ENCODE data around the gene PPWD1. TPM values are rescaled to one million over a fixed set of nuclear protein-coding genes. Genes with fewer than 3 reads are reported as not detected.
"Not testable (repeated sequence)": the region's sequence is repeated elsewhere in the genome, so short reads cannot be mapped to it uniquely, and the experiment has no call there.

Gene PPWD1
- total RNA-seq = 62.0 and 63.3 TPM in 2 replicates

DNA sequence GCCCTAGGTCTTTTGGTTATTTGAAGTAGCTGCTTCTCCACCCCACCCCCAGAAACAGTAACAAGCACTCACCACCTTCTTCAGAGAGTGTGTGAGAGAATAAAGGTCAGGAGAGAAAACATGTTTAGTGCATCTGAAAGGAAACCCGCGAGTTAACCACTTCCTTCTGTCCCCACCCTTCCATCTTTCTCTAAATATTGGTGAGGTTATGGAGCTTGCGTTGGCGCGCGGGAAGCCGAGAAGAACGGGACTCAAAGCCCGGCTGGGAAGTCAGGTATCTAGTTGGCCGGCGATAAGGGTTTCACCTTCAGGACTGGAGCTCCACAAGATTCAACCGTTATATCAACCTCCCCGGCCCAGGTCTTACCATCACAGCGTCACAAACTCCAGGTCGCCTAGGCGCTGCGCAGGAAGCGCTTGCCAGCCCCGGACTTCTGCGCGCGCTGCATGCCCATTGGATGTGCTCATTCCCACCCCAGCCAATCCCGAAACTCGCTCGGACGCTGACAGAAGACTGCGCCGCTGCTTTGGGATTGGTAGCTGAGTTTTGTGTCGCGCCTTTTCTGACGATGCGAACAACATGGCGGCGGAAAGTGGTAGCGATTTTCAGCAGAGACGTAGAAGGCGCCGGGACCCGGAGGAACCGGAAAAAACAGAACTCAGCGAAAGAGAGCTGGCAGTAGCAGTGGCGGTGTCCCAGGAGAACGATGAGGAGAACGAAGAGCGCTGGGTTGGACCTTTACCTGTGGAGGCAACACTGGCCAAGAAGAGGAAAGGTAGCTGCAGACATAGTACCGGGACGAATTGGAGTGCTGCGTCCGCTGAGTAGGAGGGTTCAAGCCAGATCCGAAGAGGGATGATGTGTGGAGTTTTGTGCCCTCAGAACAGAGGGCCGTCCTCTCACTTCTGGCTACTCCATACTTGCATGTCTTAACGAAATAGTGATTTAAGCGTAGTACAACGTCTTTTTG, at the start of gene PPWD1, which contains the start of gene CENPK:
PPWD1 (plus strand) TSS at position 566 of the 971 bp plus-strand sequence; CDS start at position 581, 15 bp downstream.
CENPK (minus strand) TSS at position 438 of the 971 bp plus-strand sequence. CDS start 8,261 bp downstream, outside the sequence.
- intact Hi-C loops (cut with micrococcal nuclease) = loop anchor here (1.0 to 10.0 kb wide), 13 partner anchors 61 to 1439 kb away; partner anchors contain the start of genes CWC27, NLN, SGTB and SREK1

DNA sequence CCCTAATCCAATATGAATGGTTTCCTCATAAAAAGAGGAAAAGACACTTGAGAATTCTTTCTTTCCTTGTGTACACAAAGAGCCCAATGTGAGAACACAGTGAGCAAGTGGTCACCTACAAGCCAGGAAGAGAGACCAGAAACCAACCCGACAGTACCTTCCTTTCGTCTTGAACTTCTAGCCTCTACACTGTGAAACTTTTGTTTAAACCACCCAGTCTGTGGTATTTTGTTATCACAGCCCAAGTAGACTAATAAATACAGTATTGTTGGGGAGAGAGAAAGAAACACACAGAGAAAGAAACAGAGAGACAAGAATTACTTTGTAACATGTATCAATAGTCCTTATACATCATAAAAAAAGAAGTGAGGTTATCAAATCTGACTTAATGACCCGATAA, 37.4 kb upstream of the PPWD1 start:
- intact Hi-C loops (cut with micrococcal nuclease) = no loop called here

DNA sequence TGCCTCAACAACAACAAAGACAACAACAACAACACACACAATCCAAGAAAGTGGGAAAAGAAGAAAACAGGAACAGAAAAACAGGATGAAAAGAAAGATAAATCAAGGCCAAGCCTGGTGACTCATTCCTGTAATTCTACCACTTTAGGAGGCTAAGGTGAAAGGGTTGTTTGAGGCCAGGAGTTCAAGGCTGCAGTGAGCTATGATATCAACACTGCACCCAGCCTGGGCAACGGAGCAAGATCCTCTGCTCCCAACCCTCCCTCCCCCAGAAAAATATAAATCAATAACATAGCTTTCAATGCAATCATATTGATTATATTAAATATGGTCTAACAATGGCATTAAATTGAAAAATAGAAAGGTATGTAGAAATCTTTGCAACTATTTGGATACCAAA, 32.2 kb upstream of the PPWD1 start:
- intact Hi-C loops (cut with micrococcal nuclease) = no loop called here

DNA sequence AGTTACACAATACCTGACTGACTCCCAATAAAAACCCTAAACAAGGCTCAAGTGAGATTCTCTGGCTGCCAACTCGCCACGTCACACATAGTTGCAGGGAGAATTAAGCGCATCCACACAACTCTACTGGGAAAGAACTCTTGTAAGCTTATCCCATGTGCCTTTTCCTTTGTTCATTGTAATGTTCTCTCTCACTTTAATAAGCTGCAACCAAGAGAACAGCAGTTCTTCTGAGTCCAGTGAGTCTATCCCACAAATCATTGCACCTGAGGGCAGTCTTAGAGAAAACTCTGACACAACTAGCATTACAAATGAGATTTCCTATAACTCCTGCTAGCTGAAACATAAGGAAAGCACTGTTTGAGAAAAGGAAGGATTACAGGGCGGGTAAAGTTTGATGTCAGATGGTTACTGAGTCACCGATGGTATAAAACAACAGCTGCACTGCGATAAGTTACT, 27.5 kb upstream of the PPWD1 start:
- intact Hi-C loops (cut with micrococcal nuclease) = no loop called here

DNA sequence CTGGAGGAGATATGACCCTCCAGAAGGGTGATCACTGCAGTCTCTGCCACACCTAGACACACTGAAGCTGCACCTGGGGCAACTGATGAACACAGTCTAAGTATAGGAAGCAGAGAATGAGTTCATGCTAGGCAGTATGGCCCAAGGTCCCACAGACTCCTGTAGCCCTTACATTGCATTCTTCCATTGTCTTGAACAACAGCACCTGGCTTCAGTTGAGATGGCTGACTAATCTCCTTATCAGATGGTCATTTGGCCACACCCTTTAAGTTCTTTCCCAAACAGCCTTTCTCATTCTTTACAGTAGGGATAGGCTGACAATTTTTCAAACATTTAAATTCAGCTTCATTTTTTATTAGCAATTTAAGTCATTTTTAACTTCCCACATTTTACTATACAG, 23.3 kb upstream of the PPWD1 start:
- intact Hi-C loops (cut with micrococcal nuclease) = no loop called here

DNA sequence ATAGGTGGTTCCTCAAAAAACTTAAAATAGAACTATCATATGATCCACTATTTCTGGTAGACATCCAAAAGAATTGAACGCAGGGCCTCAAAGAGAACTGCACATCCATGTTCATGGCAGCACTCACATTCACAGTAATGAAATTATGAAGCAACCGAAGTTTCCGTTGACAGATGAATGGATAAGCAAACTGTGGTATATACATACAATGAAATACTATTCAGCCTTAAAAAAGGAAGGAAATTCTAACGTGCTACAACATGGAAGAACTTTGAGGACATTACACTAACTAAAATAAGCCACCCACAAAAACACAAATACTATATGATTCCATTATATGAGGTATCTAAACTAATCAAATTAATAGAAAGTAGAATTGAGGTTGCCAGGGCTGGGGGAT, 18.6 kb upstream of the PPWD1 start:
- intact Hi-C loops (cut with micrococcal nuclease) = no loop called here

DNA sequence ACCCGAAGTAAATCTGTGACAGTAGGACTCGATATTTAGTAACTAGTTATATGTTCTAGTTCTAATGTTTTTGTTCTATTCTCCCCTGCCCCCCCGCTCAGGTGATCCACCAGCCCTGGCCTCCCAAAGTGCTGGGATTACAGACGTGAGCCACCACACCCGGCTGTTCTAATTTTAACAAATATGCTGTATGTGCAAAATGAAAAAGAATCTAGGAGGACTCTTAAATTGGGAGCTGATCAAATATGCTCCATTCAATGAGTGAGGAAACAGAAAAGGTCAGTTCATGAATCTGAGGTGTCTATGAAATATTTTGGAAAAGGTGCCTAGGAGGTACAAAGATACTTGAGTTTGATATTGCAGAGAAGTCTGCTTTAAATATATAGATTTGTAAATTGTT, 17.0 kb upstream of the PPWD1 start:
- intact Hi-C loops (cut with micrococcal nuclease) = no loop called here

DNA sequence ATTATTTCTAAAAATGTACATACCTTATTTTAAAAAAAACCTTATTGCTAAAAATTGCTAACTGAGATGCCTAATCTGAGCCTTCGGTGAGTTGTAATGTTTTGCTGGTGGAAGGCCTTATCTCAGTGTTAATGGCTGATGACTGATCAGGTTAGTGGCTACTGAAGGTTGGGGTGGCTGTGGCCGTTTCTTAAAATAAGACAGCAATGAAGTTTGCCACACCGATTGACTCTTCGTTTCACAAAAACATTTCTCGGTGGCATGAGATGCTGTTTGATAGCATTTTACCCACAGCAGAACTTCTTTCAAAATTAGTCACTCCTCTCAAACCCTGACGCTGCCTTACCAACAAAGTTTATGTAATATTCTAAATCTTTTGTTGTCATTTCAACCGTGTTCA, 14.8 kb upstream of the PPWD1 start:
- intact Hi-C loops (cut with micrococcal nuclease) = no loop called here

DNA sequence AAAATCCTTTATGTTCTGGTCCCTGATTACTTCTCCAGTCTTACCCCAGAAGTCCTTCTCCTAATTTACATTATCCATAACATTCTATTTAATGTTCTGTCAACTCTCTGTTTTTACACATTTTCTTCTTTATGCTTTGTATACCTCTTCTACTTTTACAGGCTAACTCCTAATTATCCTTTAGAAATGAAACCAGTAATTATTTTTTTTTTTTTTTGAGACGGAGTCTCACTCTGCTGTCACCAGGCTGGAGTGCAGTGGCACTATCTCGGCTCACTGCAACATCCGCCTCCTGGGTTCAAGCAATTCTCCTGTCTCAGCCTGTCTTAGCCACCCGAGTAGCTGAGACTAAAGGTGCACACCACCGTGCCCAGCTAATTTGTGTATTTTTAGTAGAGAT, 9.2 kb upstream of the PPWD1 start:
- intact Hi-C loops (cut with micrococcal nuclease) = no loop called here

DNA sequence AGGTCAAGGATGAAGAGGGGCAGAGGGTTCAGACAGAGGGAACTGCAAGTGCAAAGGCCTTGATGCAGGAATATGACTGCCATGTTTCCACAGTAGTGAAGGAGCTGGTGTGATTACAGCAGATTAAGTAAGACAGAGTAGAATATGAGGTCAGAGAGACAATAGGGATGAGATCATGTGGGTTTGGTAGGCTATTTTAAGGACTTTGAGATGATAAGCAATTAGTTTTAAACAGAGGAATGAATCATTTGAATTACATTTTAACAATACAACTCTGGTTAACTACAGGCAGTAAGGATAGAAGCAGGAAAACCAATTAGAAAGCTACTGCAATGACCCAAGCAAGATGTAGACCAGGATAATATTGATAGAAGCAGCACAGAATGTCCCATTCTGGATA, 7.8 kb upstream of the PPWD1 start:
- intact Hi-C loops (cut with micrococcal nuclease) = no loop called here

DNA sequence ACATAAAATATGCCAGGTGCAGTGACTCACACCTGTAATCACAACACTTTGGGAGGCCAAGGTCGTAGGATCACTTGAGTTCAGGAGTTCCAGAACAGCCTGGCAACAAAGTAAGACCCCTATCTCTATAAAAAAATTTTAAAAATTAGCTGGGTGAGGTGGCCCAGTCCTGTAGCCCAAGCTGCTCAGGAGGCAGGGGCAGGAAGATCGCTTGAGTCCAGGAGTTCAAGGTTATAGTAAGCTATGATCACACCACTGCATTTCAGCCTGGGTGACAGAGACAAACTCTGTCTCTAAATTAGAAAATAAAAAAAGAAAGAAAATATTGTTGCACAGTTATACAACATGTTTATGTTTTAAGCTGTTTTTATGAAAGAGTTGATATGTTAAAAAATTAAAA, 6.9 kb upstream of the PPWD1 start:
- intact Hi-C loops (cut with micrococcal nuclease) = no loop called here

DNA sequence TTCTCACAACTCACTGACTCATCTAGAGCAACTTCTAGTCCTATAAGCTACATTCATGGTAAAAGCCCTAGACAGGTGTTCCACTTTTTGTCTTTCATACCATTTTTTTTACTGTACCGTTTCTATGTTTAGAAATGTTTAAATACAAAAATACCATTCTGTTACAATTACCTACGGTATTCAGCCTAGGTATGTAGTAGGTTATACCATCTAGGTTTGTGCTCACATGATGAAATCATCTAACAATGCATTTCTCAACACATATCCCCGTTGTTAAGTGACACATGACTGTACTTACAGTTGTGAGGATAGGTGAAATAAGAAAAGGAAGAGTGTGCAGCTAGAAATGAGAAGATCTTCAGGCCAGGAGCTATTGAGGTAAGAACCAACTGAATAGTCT, 6.4 kb upstream of the PPWD1 start:
- intact Hi-C loops (cut with micrococcal nuclease) = no loop called here

DNA sequence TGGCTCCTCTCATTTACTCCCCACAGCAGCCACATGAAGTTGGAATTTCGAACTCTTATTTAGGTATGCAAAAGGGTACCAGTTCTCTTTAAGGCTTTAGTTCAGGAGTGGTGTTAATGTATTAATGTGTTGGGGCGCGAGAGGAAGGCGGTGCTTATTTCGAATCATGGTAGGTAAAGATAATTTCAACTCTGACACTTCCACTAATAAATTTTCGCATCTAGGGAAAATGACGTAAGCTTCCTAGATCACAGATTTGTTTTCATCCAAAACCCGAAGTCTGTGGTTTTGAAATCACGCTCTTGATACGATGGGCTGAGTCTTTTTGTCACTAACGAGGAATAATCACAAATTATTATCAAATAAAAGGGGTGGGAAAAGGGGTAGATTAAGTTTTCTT, 681 bp downstream of the PPWD1 start:
- intact Hi-C loops (cut with micrococcal nuclease) = loop anchor here (1.0 to 10.0 kb wide), 11 partner anchors 61 to 1439 kb away; partner anchors contain the start of genes CWC27, NLN, SGTB and SREK1

DNA sequence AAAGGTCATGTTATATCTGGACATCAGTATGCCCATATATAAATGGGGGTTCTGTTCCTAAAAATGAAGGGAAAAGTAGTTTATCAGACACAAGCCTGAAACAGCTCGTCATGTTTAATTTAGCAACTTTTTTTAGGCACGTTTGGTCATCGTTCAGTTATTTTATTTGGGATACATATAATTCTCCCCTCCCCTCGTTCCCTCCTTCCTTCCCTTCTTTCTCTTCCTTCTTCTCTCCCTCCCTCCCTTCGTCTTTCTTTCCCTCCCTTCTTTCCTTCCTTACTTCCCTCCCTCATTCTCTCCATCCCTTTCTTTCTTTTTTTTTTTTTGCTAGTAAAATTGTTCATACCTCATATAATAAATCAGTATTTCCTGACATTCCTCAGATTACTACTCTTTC, 3.4 kb downstream of the PPWD1 start:
- intact Hi-C loops (cut with micrococcal nuclease) = loop anchor here (10.0 kb wide), 1 partner anchor 1258 kb away; no protein-coding TSS in a partner anchor

DNA sequence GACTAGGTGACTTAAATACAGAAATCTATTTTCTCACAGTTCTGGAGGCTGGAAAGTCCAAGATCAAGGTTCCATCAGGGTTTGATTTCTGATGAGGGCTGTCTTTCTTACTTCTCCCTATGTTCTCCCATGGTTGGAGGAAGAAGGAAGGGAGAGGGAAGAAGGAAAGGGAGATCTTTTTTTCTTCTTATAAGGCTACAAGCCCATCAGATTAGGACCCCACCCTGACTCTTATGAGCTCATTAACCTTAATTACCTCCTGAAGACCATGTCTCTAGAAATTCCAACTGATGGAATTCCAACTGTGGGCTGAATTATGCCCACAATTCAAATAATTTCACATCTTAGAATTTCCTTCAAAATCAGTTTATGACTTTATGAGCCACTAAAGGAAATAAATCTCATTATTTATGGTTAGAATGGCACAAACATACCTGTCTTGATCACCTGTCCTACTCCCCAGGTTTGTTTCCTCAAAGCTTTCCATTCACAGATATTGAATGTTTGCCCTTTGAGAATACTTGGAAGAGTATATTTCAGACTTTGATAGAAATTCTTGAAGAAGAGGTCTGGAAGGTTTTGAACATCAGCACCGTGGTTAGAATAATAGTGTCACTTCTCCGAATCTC, 7.6 kb downstream of the PPWD1 start:
- intact Hi-C loops (cut with micrococcal nuclease) = no loop called here

DNA sequence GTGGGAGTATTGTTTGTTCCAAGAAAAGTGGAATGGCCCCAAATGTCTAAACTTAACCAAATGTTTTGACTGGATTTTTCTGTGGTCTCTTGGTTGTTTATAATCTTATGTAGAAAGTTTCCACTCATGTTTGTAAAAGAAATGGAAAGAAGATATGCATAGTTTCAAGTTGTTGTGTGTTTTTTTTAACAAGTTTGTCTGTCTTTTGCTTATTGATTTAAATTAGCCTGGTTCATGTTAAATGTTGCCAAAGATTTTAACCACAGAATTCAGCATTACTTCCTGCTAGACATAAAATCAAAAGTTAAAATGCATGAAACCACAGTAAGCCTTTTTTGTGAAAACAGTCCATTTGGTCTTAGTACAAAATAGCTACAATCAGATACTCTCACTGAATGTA, 14.0 kb downstream of the PPWD1 start:
- intact Hi-C loops (cut with micrococcal nuclease) = no loop called here

DNA sequence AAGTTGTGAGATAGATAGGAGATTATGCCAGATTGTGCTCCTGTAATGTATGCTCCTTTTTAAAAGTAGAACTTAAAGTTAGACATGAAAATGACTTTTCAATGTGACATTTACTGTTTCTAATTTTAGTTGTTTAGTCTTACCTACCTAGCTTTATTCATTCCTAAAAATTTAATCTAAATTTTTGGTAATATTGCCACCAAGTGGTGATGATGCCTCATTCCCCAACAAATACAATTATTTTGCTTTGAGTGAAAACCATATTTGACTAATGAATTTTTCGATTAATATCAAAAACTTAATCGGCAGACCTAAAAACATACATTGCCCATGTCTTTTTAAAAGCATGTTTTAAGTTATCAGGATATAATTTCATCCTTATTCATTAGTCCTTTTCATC, 25.6 kb downstream of the PPWD1 start:
- intact Hi-C loops (cut with micrococcal nuclease) = no loop called here

DNA sequence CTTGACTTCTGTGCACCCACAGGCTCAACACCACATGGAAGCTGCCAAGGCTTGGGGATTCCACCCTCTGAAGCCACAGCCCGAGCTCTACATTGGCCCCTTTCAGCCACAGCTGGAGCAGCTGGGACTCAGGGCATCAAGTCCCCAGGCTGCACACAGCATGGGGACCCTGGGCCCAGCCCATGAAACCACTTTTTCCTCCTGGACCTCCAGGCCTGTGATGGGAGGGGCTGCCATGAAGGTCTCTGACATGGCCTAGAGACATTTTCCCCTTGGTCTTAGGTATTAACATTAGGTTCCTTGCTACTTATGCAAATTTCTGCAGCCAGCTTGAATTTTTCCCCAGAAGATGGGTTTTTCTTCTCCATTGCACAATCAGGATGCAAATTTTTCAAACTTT, 38.7 kb downstream of the PPWD1 start:
- intact Hi-C loops (cut with micrococcal nuclease) = not testable (repeated sequence)

DNA sequence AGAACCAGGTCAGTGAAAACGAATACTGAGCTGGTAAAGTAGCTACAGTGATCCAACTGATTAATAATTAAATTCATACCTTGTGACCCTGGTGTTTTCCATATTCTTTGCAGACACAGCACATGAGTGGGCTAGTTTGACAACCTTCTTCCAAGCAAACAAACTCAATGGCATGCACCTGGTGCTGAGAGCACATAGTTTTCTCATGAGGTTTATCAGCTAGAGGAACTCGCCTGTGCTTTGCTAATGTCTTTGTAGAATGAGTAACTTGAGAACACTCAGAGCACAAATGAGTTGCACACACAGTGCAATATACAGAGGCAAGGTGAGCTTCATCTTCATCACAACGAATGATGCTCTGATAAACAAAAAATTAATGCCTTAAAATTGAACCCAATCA, 48.4 kb downstream of the PPWD1 start:
- intact Hi-C loops (cut with micrococcal nuclease) = no loop called here

DNA sequence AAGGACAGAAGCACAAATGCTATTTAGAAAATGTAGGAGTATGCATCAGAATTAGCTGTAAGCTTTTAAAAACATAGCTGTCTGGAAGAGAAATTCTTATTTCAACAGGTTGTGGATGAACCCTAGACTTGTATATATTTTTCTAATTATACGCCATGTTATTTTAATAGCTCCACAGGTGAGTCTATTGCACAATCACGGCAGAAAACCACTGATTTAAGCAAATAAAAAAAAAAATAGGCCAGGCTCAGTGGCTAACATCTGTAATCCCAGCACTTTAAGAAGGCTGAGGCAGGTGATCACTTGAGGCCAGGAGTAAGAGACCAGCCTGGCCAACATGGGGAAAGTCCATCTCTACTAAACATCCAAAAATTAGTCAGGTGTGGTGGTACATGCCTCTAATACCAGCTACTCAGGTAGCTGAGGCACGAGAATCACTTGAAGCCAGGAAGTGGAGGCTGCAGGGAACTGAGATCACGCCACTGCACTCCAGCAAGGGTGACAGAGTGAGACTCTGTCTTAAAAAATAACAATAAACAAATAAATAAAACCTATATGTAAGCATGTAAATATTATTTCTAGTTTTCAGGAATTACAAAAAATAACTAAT, 49.3 kb downstream of the PPWD1 start:
- intact Hi-C loops (cut with micrococcal nuclease) = no loop called here

DNA sequence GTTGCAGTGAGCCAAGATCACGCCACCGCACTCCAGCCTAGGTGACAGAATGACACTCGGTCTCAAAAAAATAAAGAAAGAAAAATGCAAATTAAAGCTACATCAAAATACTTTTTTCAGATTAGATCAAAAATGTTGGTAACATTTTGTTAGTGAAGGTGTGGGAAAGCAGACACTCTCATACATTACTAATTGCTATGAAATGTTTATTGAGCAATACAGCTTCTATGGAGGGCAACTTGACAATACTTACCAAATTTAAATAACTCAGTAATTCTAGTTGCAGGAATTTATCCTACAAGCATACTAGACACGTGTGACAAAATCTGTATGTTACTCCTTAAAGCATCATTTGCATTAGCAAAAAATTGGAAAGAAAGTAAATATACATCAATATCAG, 56.9 kb downstream of the PPWD1 start:
- intact Hi-C loops (cut with micrococcal nuclease) = loop anchor here (5.0 kb wide), 3 partner anchors 583 to 1222 kb away; no protein-coding TSS in a partner anchor

DNA sequence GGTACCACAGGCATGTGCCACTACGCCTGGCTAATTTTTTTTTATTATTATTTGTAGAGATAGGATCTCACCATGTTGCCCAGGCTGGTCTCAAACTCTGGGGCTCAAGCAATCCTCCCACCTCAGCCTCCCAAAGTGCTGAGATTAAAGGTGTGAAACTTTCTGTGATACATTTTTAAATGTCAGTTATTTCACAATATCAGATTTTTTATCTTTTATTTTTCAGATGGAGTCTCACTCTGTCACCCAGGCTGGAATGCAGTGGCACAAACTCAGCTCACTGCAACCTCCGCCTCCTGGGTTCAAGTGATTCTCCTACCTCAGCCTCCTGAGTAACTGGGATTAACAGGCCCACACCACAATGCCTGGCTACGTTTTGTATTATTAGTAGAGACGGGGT, 58.9 kb downstream of the PPWD1 start:
- intact Hi-C loops (cut with micrococcal nuclease) = loop anchor here (5.0 kb wide), 3 partner anchors 585 to 1220 kb away; no protein-coding TSS in a partner anchor
